BJ (cell line): ENCODE measurements around the gene ZFAND3. TPM values are rescaled to one million over a fixed set of nuclear protein-coding genes. Genes with fewer than 3 reads are reported as not detected.

ENCODE experiments used
- CTCF ChIA-PET: fragments of 350-600 bp; formaldehyde crosslinking; extraction: SDS; loops from one replicate; lab custom pipeline; 2021; ENCODE audit warnings: antibody characterized with exemption, inconsistent platforms; lab: Yijun Ruan, JAX
- POLR2A ChIA-PET: fragments of 300-600 bp; sonication (Branson Sonifier 250); formaldehyde crosslinking; extraction: SDS; loops from one replicate; lab custom pipeline; 2021; ENCODE audit warnings: antibody characterized with exemption; lab: Charles Lee
- DNase-seq: peaks from one replicate; pipeline ENCODE4 v3.0.0-alpha.2; 2011; ENCODE audit warnings: low read depth
- H3K27me3 ChIP-seq: 2 replicates; pipeline ENCODE4 v1.6.0; 2011; ENCODE audit warnings: low read length; ENCODE audit not compliant: control insufficient read depth, insufficient read depth
- H3K36me3 ChIP-seq: 2 replicates; pipeline ENCODE4 v1.5.1; 2011; ENCODE audit warnings: low read length; ENCODE audit not compliant: control insufficient read depth, insufficient read depth
- H3K4me3 ChIP-seq: 2 replicates; pipeline ENCODE4 v1.5.1; 2011; ENCODE audit warnings: low read depth, mild to moderate bottlenecking, control low read depth, low read length
- CTCF ChIP-seq: IDR thresholded peaks from 2 replicates; pipeline ENCODE4 v1.5.1; 2011; ENCODE audit warnings: low read depth, mild to moderate bottlenecking, control low read depth, inconsistent platforms, low read length, moderate library complexity; ENCODE audit not compliant: insufficient read depth
- polyA plus RNA-seq: library from polyadenylated mRNA; depleted of rRNA; stranded (reverse); fragments of >200 nt; gene quantifications from 2 replicates; pipeline ENCODE4 v1.2.3, GENCODE V29; 2011

ZFAND3 gene
- polyA plus RNA-seq, 1 experiment = 15.5 TPM

- no peaks in the 10 kb centered on the region for H3K27me3 ChIP-seq
- TF ChIP-seq CTCF = no peak
- ChIA-PET CTCF (interaction anchor here (0.6 to 2.8 kb wide), 2 partner anchors 11 to 94 kb away, joined by 3 to 8 read pairs; no protein-coding TSS in a partner anchor), POLR2A (no interaction called here)
- DNase-seq = no peak
- no peak overlapping the region for H3K4me3 ChIP-seq
- no peaks in the 10 kb centered on the region for H3K36me3 ChIP-seq
Observed at GRCh38 chr6:37982317-37982716, 162.8 kb downstream of the ZFAND3 start.

- POLR2A ChIA-PET = no interaction called here
- Histone ChIP-seq H3K27me3 (no peaks in the 10 kb centered on the region), H3K4me3 (no peak overlapping the region), H3K36me3 (no peaks in the 10 kb centered on the region)
- DNase-seq = no peak
- TF ChIP-seq CTCF = no peak
- CTCF ChIA-PET = interaction anchor here (0.6 to 2.8 kb wide), 2 partner anchors 10 to 12 kb away, joined by 3 to 8 read pairs; no protein-coding TSS in a partner anchor
Observed at GRCh38 chr6:37983720-37984501, 164.4 kb downstream of the ZFAND3 start.

DNA sequence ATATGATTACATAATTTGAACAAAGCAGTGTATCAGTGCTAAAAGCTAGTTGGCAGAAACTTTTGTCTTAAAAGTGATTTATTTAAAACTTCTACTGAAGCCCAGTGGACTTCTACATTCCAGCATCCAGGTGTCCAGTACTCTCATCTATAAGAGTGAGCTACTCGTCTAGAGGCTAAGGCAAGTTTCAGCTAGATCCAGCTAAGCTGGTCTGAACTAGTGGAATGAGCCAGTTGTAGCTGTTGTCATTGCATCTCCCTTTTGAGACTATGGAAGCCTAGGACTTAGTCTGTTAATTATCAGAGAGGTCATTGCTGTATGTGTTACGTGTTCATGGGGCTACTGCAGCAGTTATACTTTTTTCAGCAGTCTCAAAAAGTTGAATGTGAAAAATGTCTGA, 165.1 kb downstream of the ZFAND3 start:
- ChIA-PET CTCF (no interaction called here), POLR2A (no interaction called here)
- TF ChIP-seq CTCF = no peak
- H3K4me3 ChIP-seq = no peak overlapping the region
- no peak for DNase-seq
- H3K27me3 ChIP-seq = no peaks in the 10 kb centered on the region
- no peaks in the 10 kb centered on the region for H3K36me3 ChIP-seq

- TF ChIP-seq CTCF = no peak
- Histone ChIP-seq H3K27me3 (no peaks in the 10 kb centered on the region), H3K4me3 (no peak overlapping the region), H3K36me3 (no peaks in the 10 kb centered on the region)
- CTCF ChIA-PET = no interaction called here
- DNase-seq = no peak
- POLR2A ChIA-PET = interaction anchor here (0.6 kb wide), 1 partner anchor 825 kb away, joined by 6 read pairs; no protein-coding TSS in a partner anchor
Observed at GRCh38 chr6:37985355-37985754, 165.8 kb downstream of the ZFAND3 start.

DNA sequence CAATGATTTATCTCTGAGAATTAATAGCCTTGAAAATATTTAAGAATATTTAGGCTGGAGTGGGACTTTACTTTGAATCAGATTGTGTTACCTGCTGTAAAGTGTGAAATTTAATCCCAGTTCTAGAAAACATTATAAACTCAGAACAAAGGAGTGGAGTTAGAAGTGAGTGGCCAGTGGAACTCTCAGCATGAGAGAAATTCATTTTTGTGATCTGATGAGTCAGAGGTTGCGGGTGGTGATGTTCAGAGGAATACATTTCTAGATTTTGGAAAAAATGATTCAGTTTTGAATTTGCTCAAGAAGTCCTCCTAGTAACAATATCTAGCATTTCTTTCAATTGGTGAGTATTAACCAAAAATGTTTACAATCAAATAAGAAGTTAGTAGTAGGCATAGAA, 167.5 kb downstream of the ZFAND3 start:
- no peak for DNase-seq
- ChIA-PET CTCF (no interaction called here), POLR2A (no interaction called here)
- no peaks in the 10 kb centered on the region for H3K36me3 ChIP-seq
- H3K27me3 ChIP-seq = no peaks in the 10 kb centered on the region
- no peak overlapping the region for H3K4me3 ChIP-seq
- no peak for TF ChIP-seq CTCF
